ENCODE data around the gene STK36. TPM values are rescaled to one million over a fixed set of nuclear protein-coding genes. Genes with fewer than 3 reads are reported as not detected.

The STK36 gene
- 32.7 and 38.7 TPM in 2 replicates for total RNA-seq (2021)
- long read RNA-seq, full-length matches to known transcripts = 9 of 36 reads
- long read RNA-seq, partial matches to known transcripts = 8 of 36 reads
- long read RNA-seq, other reads (novel, unspliced or antisense) = 19 of 36 reads

- H3K9me3 Mint-ChIP-seq = no peaks in the 10 kb centered on the region; a peak in 1 of 5 replicates
- H3K79me1 ChIP-seq (ENCODE audit: insufficient read depth, low read depth, low read length, poor library complexity, severe bottlenecking) = no peaks in the 10 kb centered on the region
These were observed at the start of gene STK36, which contains the start of gene RNF25 for GRCh38 chr2:218671654-218672566. TSS of gene STK36 (plus strand) at chr2:218672086. CDS start at chr2:218672830, 744 bp downstream. TSS of gene RNF25 (minus strand) at chr2:218672002. CDS start at chr2:218671970, 32 bp downstream.

More at GRCh38 chr2:218671654-218672566, at the start of gene STK36, which contains the start of gene RNF25:
- DNase-seq = peak; percentile 93
- no peak within 1 kb of the TSS for H4K5ac ChIP-seq (ENCODE audit: insufficient read length, low read depth, low read length)
- no peaks in the 10 kb centered on the region for H3K79me2 ChIP-seq (ENCODE audit: insufficient read depth, low read length)
- H3K4me1 ChIP-seq (ENCODE audit: insufficient read depth, low read length) = no peaks in the 10 kb centered on the region
- H3K4ac ChIP-seq (ENCODE audit: low read depth, low read length) = no peak within 1 kb of the TSS
- H3K27me3 ChIP-seq (ENCODE audit: insufficient read depth, low read length) = no peaks in the 10 kb centered on the region
- H3T11ph ChIP-seq (ENCODE audit: low read length) = no peak within 1 kb of the TSS
- WGBS (ENCODE audit: extremely low coverage, insufficient read length, low lambda C conversion rate) = no CpG with 5 or more reads among the region's 49 CpGs
- no peak within 1 kb of the TSS for H3K56ac ChIP-seq (ENCODE audit: insufficient read length, low read depth, low read length)
- no peak within 1 kb of the TSS for H2BK12ac ChIP-seq (ENCODE audit: insufficient read length, low read depth, low read length)
- no peak within 1 kb of the TSS for H2BK20ac ChIP-seq (ENCODE audit: low read depth, low read length, poor library complexity, severe bottlenecking)
- Mint-ChIP-seq H3K27ac (peak within 1 kb of the TSS; percentile 97 to 100 (median 99)), H3K27me3 (ENCODE audit: low read depth) (no peaks in the 10 kb centered on the region; the same call in 1 of the 2 replicates), H3K36me3 (ENCODE audit: insufficient read depth in 1 of 3, low read depth in 3 of 3) (peaks cover 8 to 28% (median 23%) of the 10 kb centered on the region in 3 experiments; a peak in 6 of 7 replicates), H3K4me3 (peak within 1 kb of the TSS; percentile 99 to 100), H3K4me1 (peaks cover 12 to 14% of the 10 kb centered on the region in 2 experiments)
- H3K9ac ChIP-seq (ENCODE audit: extremely low read depth, insufficient read length, low read length) = peak within 1 kb of the TSS; percentile 84
- H4K91ac ChIP-seq (ENCODE audit: insufficient read length, low read depth, low read length) = no peak within 1 kb of the TSS
- peak within 1 kb of the TSS; percentile 63 for H2AFZ ChIP-seq (ENCODE audit: low read length)
- H3K23ac ChIP-seq (ENCODE audit: insufficient read length, low read depth, low read length) = no peak within 1 kb of the TSS
- no peak for TF ChIP-seq CTCF (conservative IDR thresholded peaks at IDR 0.05)
- no peaks in the 10 kb centered on the region for H4K20me1 ChIP-seq (ENCODE audit: control insufficient read depth, insufficient read depth, insufficient read length)
- no peak within 1 kb of the TSS for H2AK5ac ChIP-seq (ENCODE audit: insufficient read length, low read length)
- peak within 1 kb of the TSS; percentile 82; the same call in 1 of the 2 replicates for H3K14ac ChIP-seq (ENCODE audit: insufficient read depth, low read length)
- H2BK5ac ChIP-seq (ENCODE audit: insufficient read length, low read length) = no peak within 1 kb of the TSS
- H3K9me3 ChIP-seq (ENCODE audit: control insufficient read depth, low read depth, low read length) = no peaks in the 10 kb centered on the region
- H2BK120ac ChIP-seq (ENCODE audit: low read depth, low read length, poor library complexity, severe bottlenecking) = no peak within 1 kb of the TSS
- no peak within 1 kb of the TSS for H2BK15ac ChIP-seq (ENCODE audit: low read depth, low read length)
- no peak within 1 kb of the TSS for H4K8ac ChIP-seq (replicated peaks; ENCODE audit: insufficient read length, low read depth, low read length)
- no peak within 1 kb of the TSS for H3K27ac ChIP-seq (ENCODE audit: insufficient read length, low read depth, low read length)
- peak within 1 kb of the TSS; percentile 86 for H3K4me2 ChIP-seq (ENCODE audit: insufficient read depth, insufficient read length, low read length)
- H3K23me2 ChIP-seq (ENCODE audit: insufficient read length, low read depth, low read length, poor library complexity, severe bottlenecking) = peaks cover 14% of the 10 kb centered on the region
- peak within 1 kb of the TSS; percentile 88 for H3K18ac ChIP-seq (ENCODE audit: insufficient read length, low read depth, low read length)

Data from H9 (cell line).